GM23248 (cell line): ENCODE results near the gene P2RX4.

Experiments used
- EZH2 ChIP-seq: fragments of 200-600 bp; sonication (generic); IDR thresholded peaks from 2 replicates; pipeline ENCODE4 v1.6.1; 2018; ENCODE audit warnings: antibody characterized with exemption, mild to moderate bottlenecking; ENCODE audit not compliant: insufficient read depth, poor library complexity, severe bottlenecking
- EZH2phosphoT487 ChIP-seq: fragments of 200-600 bp; sonication (generic); IDR thresholded peaks from 2 replicates; pipeline ENCODE4 v1.6.1; 2018; ENCODE audit warnings: antibody characterized with exemption, moderate library complexity, mild to moderate bottlenecking, low read depth; ENCODE audit not compliant: insufficient read depth

- TF ChIP-seq EZH2 (no peak), EZH2phosphoT487 (no peak)
Measured at GRCh38 chr12:121237415-121237814, 27.5 kb downstream of the P2RX4 start.
